A549 (cell line): ENCODE data around the gene CCDC85C. TPM values are rescaled to one million over a fixed set of nuclear protein-coding genes. Genes with fewer than 3 reads are reported as not detected.

Experiments used
- ATAC-seq, 2 experiments: fragments of 200-7000 bp in 1 of 2; fragments of >200 bp in 1 of 2; cut with Nextera tagmentation in 1 of 2; cut with Tn5 transposase in 1 of 2; 3 replicates each; pipeline versions ENCODE4 v1.8.0 to v1.9.1; 2018 to 2020; ENCODE audit warnings: mild to moderate bottlenecking in 1 of 2, moderate library complexity in 1 of 2
- CTCF ChIA-PET: fragments of 300-600 bp; sonication (Branson Sonifier 250); formaldehyde crosslinking; extraction: SDS; loops from one replicate; lab custom pipeline; 2021; ENCODE audit warnings: antibody characterized with exemption, inconsistent platforms; lab: Yijun Ruan, JAX
- POLR2A ChIA-PET: fragments of 350-600 bp; formaldehyde crosslinking; extraction: SDS; loops from one replicate; lab custom pipeline; 2021; ENCODE audit warnings: antibody characterized with exemption, inconsistent platforms; lab: Yijun Ruan, JAX
- DNase-seq, 2 experiments: peaks; one replicate each; pipeline versions ENCODE4 v3.0.0 to v3.0.0-alpha.2; 2011 to 2016; ENCODE audit warnings: low read depth in 1 of 2, low spot score in 1 of 2
- FAIRE-seq: peaks from 2 replicates; lab custom pipeline; 2011; peaks lifted over from hg19 to GRCh38; lab: Jason Lieb, UNC
- H3K27ac ChIP-seq, 2 experiments: fragments of >200 bp; sonication (Bioruptor Twin); formaldehyde crosslinking; 3 replicates each; pipeline ENCODE4 v1.5.1; 2016 to 2017
- H3K4me1 ChIP-seq: fragments of >200 bp; sonication (Bioruptor Twin); formaldehyde crosslinking; 3 replicates; pipeline ENCODE4 v1.6.1; 2016
- H3K4me2 ChIP-seq: fragments of >200 bp; sonication (Bioruptor Twin); formaldehyde crosslinking; 3 replicates; pipeline ENCODE4 v1.6.1; 2016
- H3K4me3 ChIP-seq: fragments of >200 bp; sonication (Bioruptor Twin); formaldehyde crosslinking; 3 replicates; pipeline ENCODE4 v1.5.1; 2016
- H3K9me3 ChIP-seq: fragments of >200 bp; sonication (Bioruptor Twin); formaldehyde crosslinking; 3 replicates; pipeline ENCODE4 v1.6.1; 2016
- BCL3 ChIP-seq: fragments of >200 bp; sonication (Bioruptor Twin); formaldehyde crosslinking; IDR thresholded peaks from 3 replicates; pipeline ENCODE4 v1.6.1; 2016
- BHLHE40 ChIP-seq: IDR thresholded peaks from 2 replicates; pipeline ENCODE4 v1.6.1; 2012; ENCODE audit warnings: low read depth, low read length, inconsistent platforms
- CBX2 ChIP-seq: fragments of 200-600 bp; sonication (generic); IDR thresholded peaks from 2 replicates; pipeline ENCODE4 v1.6.1; 2016; ENCODE audit warnings: low read depth, mild to moderate bottlenecking, borderline replicate concordance
- CBX8 ChIP-seq: fragments of 200-600 bp; sonication (generic); IDR thresholded peaks from 2 replicates; pipeline ENCODE4 v1.6.1; 2016
- CEBPB ChIP-seq, 2 experiments: fragments of >200 bp in 1 of 2; sonication (Bioruptor Twin) in 1 of 2; formaldehyde crosslinking in 1 of 2; IDR thresholded peaks; 2 replicates each; pipeline ENCODE4 v1.6.1; 2012 to 2016
- CHD2 ChIP-seq: fragments of 150-350 bp; IDR thresholded peaks from 2 replicates; pipeline ENCODE4 v1.6.1; 2014; ENCODE audit warnings: low read length; ENCODE audit not compliant: partially characterized antibody
- CTCF ChIP-seq: fragments of >200 bp; sonication (Bioruptor Twin); formaldehyde crosslinking; IDR thresholded peaks from 3 replicates; pipeline ENCODE4 v1.5.1; 2016
- E2F6 ChIP-seq: IDR thresholded peaks from 2 replicates; pipeline ENCODE4 v1.6.1; 2012; ENCODE audit warnings: low read depth, borderline replicate concordance
- FOSL2 ChIP-seq, 2 experiments: fragments of 450-650 bp in 1 of 2; fragments of >200 bp in 1 of 2; sonication (Bioruptor Twin) in 1 of 2; formaldehyde crosslinking; IDR thresholded peaks; 2 replicates each; pipeline versions ENCODE4 v1.5.0 to v1.6.1; 2016 to 2020; ENCODE audit warnings: mild to moderate bottlenecking in 1 of 2, moderate library complexity in 1 of 2
- HOXA7 ChIP-seq: fragments of 250-450 bp; sonication (Bioruptor Pico); IDR thresholded peaks from 2 replicates; pipeline ENCODE4 v1.5.0; 2020; ENCODE audit warnings: mild to moderate bottlenecking, moderate library complexity
- HOXB13 ChIP-seq: fragments of 250-450 bp; sonication (Bioruptor Pico); IDR thresholded peaks from 2 replicates; pipeline ENCODE4 v1.5.0; 2020; ENCODE audit warnings: low read depth, mild to moderate bottlenecking, moderate library complexity
- HOXB5 ChIP-seq: fragments of 250-450 bp; sonication (Bioruptor Pico); IDR thresholded peaks from 2 replicates; pipeline ENCODE4 v1.5.0; 2020; ENCODE audit warnings: mild to moderate bottlenecking, moderate library complexity
- JUN ChIP-seq, 2 experiments: fragments of >200 bp; sonication (Bioruptor Twin); formaldehyde crosslinking; IDR thresholded peaks; 2 replicates in 1 of 2; 3 replicates in 1 of 2; pipeline ENCODE4 v1.6.1; 2016 to 2017
- KDM1A ChIP-seq: fragments of 200-600 bp; sonication (generic); IDR thresholded peaks from 2 replicates; pipeline ENCODE4 v1.6.1; 2016; ENCODE audit warnings: low read depth, mild to moderate bottlenecking
- MAFK ChIP-seq: fragments of 450-650 bp; IDR thresholded peaks from 2 replicates; pipeline ENCODE4 v1.6.1; 2014; ENCODE audit not compliant: partially characterized antibody
- MAX ChIP-seq: IDR thresholded peaks from 2 replicates; pipeline ENCODE4 v1.6.1; 2012
- MAZ ChIP-seq: fragments of 150-350 bp; IDR thresholded peaks from 2 replicates; pipeline ENCODE4 v1.6.1; 2014; ENCODE audit warnings: antibody characterized with exemption, low read depth, low read length, borderline replicate concordance
- PHF8 ChIP-seq: fragments of 200-600 bp; sonication (generic); IDR thresholded peaks from 2 replicates; pipeline ENCODE4 v1.6.1; 2016; ENCODE audit warnings: low read depth, mild to moderate bottlenecking, antibody characterized with exemption, moderate library complexity, borderline replicate concordance
- POLR2AphosphoS2 ChIP-seq: conservative IDR thresholded peaks from 2 replicates; pipeline ENCODE4 v1.6.1; 2012; ENCODE audit warnings: low read length, improper control_type of control experiment, inconsistent platforms
- RAD21 ChIP-seq, 2 experiments: fragments of >200 bp in 1 of 2; sonication (Bioruptor Twin) in 1 of 2; formaldehyde crosslinking in 1 of 2; IDR thresholded peaks in 1 of 2; conservative IDR thresholded peaks in 1 of 2; 2 replicates in 1 of 2; 3 replicates in 1 of 2; pipeline ENCODE4 v1.6.1; 2012 to 2018; ENCODE audit warnings: inconsistent platforms in 1 of 2
- RNF2 ChIP-seq: fragments of 200-600 bp; sonication (generic); IDR thresholded peaks from 2 replicates; pipeline ENCODE4 v1.6.1; 2016; ENCODE audit warnings: low read depth, mild to moderate bottlenecking, antibody characterized with exemption, moderate library complexity, borderline replicate concordance
- SMC3 ChIP-seq: fragments of >200 bp; sonication (Bioruptor Twin); formaldehyde crosslinking; IDR thresholded peaks from 3 replicates; pipeline ENCODE4 v1.6.1; 2018; ENCODE audit warnings: inconsistent platforms
- ZNF302 ChIP-seq: fragments of 250-450 bp; sonication (Bioruptor Pico); IDR thresholded peaks from 2 replicates; pipeline ENCODE4 v1.9.0; 2021; ENCODE audit warnings: inconsistent platforms, mild to moderate bottlenecking, moderate library complexity
- ZSCAN20 ChIP-seq: fragments of 250-450 bp; sonication (Bioruptor Pico); IDR thresholded peaks from 2 replicates; pipeline ENCODE4 v1.8.0; 2022; ENCODE audit warnings: mild to moderate bottlenecking, moderate library complexity
- WGBS: methylation state at CpG from one replicate; pipeline ENCODE4 v1.1.6; 2017; ENCODE audit errors: missing lambda C conversion rate; 5-methylcytosine and 5-hydroxymethylcytosine counted together
- polyA plus RNA-seq, 4 experiments: library from polyadenylated mRNA; depleted of rRNA in 3 of 4; stranded (reverse); fragments of >200 nt; fragmentation: RNase III in 1 of 4; extraction: RNeasy Plus Mini Kit Qiagen cat#74134 plus additional on column Dnase treatment in 1 of 4; gene quantifications; 2 replicates in 3 of 4; 3 replicates in 1 of 4; pipeline ENCODE4 v1.2.3, GENCODE V29; 2011 to 2017

The CCDC85C gene
- polyA plus RNA-seq, 2 of the 4 experiments (the other 2 are of a cell fraction) = 11.4 to 31.4 TPM

GRCh38 chr14:99606359-99606758, 2.4 kb upstream of the CCDC85C start (continued):
- TF ChIP-seq HOXB13 (CRISPR knock-in tag) = no peak
- no peak for TF ChIP-seq ZNF302
- TF ChIP-seq SMC3 = no peak

- DNase-seq = peak; percentile 51 to 64
- TF ChIP-seq E2F6 (0 out of 2 replicates have a peak, but pooled peaks have one; percentile 52), JUN (IDR thresholded peaks at IDR 0.05) (no peak), MAZ (0 out of 2 replicates have a peak, but pooled peaks have one; percentile 6), BHLHE40 (no peak), MAX (peak; percentile 53)
- H3K4me1 ChIP-seq = peaks cover 38% of the 10 kb centered on the region
- WGBS = 5% methylated on average over 21 of the region's 38 CpGs
- ChIA-PET CTCF (interaction anchor here (0.5 to 11.6 kb wide), 18 partner anchors 8 to 281 kb away, joined by 3 to 96 read pairs (median 4); no protein-coding TSS in a partner anchor), POLR2A (interaction anchor here (1.4 to 3.7 kb wide), 3 partner anchors 25 to 124 kb away, joined by 6 to 25 read pairs (median 10); partner anchors contain the start of genes CCNK and SETD3)
- peak overlapping the region; percentile 81 for H3K4me3 ChIP-seq
- no peak for FAIRE-seq
- peak; percentile 17 to 48; a peak in 4 of 6 replicates for ATAC-seq
- H3K4me2 ChIP-seq = peak overlapping the region; percentile 82
- no peaks in the 10 kb centered on the region for H3K9me3 ChIP-seq
- H3K27ac ChIP-seq = peak overlapping the region; percentile 87 to 99
These were observed 1.4 kb upstream of the CCDC85C start for GRCh38 chr14:99605299-99605961.

GRCh38 chr14:99604766-99605298, 825 bp upstream of the CCDC85C start:
- Histone ChIP-seq H3K4me1 (peaks cover 43% of the 10 kb centered on the region), H3K27ac (peak overlapping the region; percentile 87 to 99), H3K4me2 (peak overlapping the region; percentile 82), H3K9me3 (no peaks in the 10 kb centered on the region), H3K4me3 (peak overlapping the region; percentile 81)
- TF ChIP-seq PHF8 = peak; percentile 54; the same call in 1 of the 2 replicates
- no peak; a peak in 1 of 5 replicates for TF ChIP-seq JUN (IDR thresholded peaks at IDR 0.05)
- CTCF ChIA-PET = interaction anchor here (0.5 to 11.6 kb wide), 14 partner anchors 8 to 92 kb away, joined by 3 to 96 read pairs (median 5); no protein-coding TSS in a partner anchor
- peak; percentile 62 to 79 for ATAC-seq
- peak; percentile 48 to 56 for DNase-seq
- WGBS = no CpG with 5 or more reads among the region's 50 CpGs
- POLR2A ChIA-PET = interaction anchor here (1.3 to 3.7 kb wide), 4 partner anchors 25 to 124 kb away, joined by 3 to 25 read pairs (median 8); partner anchors contain the start of genes CCNK and SETD3
- FAIRE-seq = no peak

- H3K4me1 ChIP-seq = peaks cover 47% of the 10 kb centered on the region
- no peak for FAIRE-seq
- H3K9me3 ChIP-seq = no peaks in the 10 kb centered on the region
- peak; percentile 91 to 95 for DNase-seq
- H3K27ac ChIP-seq = peak overlapping the region; percentile 87 to 99
- ChIA-PET CTCF (interaction anchor here (0.8 to 11.6 kb wide), 12 partner anchors 7 to 278 kb away, joined by 3 to 96 read pairs (median 8); no protein-coding TSS in a partner anchor), POLR2A (interaction anchor here (1.3 to 3.7 kb wide), 4 partner anchors 24 to 123 kb away, joined by 3 to 25 read pairs (median 8); partner anchors contain the start of genes CCNK and SETD3)
- peak; percentile 75 to 88 for ATAC-seq
- 2% methylated on average over 9 of the region's 65 CpGs for WGBS
- peak overlapping the region; percentile 81 for H3K4me3 ChIP-seq
- peak overlapping the region; percentile 82 for H3K4me2 ChIP-seq
- TF ChIP-seq CHD2 (no peak), JUN (IDR thresholded peaks at IDR 0.05) (peak in 1 of 2 experiments; percentile 61; a peak in 2 of 5 replicates), HOXB5 (CRISPR knock-in tag) (no peak), KDM1A (no peak), CBX8 (no peak), BCL3 (no peak), CTCF (no peak), ZSCAN20 (no peak), POLR2AphosphoS2 (no peak), FOSL2 (IDR thresholded peaks at IDR 0.05) (no peak), FOSL2 (CRISPR knock-in tag; IDR thresholded peaks at IDR 0.05) (no peak), ZNF302 (no peak), RNF2 (no peak), CEBPB (IDR thresholded peaks at IDR 0.05) (no peak), BHLHE40 (peak; percentile 70), CBX2 (no peak), HOXA7 (CRISPR knock-in tag) (no peak), RAD21 (conservative IDR thresholded peaks at IDR 0.05 in 1 of 2, IDR thresholded peaks at IDR 0.05 in 1 of 2) (no peak), MAFK (no peak), MAX (no peak)
These were observed 315 bp upstream of the CCDC85C start for GRCh38 chr14:99604278-99604765.
